ENCODE measurements around the gene TCL1A. TPM values are rescaled to one million over a fixed set of nuclear protein-coding genes. Genes with fewer than 3 reads are reported as not detected.
"Not testable (repeated sequence)": the region's sequence is repeated elsewhere in the genome, so short reads cannot be mapped to it uniquely, and the experiment has no call there.

The TCL1A gene, protein sequence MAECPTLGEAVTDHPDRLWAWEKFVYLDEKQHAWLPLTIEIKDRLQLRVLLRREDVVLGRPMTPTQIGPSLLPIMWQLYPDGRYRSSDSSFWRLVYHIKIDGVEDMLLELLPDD
- polyA plus RNA-seq (2011; rRNA removed) (not detected in 2 replicates), polyA minus RNA-seq (2011; rRNA and poly(A)+ RNA removed) (not detected in 2 replicates)

GRCh38 chr14:95713596-95714371 lies at the start of gene TCL1A:
TSS of gene TCL1A (minus strand) at chr14:95714125. CDS start at chr14:95714066, 59 bp downstream.
- POLR2A ChIA-PET, result no interaction called here
- CTCF ChIA-PET, result no interaction called here

DNA sequence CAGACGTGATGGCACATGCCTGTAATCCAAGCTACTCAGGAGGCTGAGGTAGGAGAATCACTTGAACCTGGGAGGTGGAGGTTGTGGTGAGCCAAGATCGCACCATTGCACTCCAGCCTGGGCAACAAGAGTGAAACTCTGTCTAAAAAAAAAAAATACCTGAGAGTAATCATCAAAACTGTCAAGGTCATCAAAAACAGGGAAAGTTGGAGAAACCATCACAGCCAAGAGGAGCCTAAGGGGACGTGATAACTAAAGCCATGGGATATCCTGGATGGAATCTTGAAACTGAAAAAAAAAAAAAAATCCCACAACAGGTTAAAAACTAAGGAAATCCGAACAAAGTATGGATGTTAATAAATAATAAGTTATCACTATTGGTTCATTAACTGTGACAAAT lies 49.1 kb upstream of the TCL1A start:
- H3K27ac ChIP-seq (ENCODE audit: low read depth, low read length); H3K9me3 ChIP-seq (ENCODE audit: control insufficient read depth, insufficient read depth, low read length); H3K27me3 ChIP-seq (ENCODE audit: control insufficient read depth, insufficient read depth, low read length); H3K4me3 ChIP-seq (ENCODE audit: low read depth, low read length); DNase-seq (ENCODE audit: low read depth, low spot score); POLR2A ChIA-PET: not testable (repeated sequence)
- CTCF ChIA-PET, result interaction anchor here (1.8 kb wide), 1 partner anchor 11 kb away, joined by 6 read pairs; no protein-coding TSS in a partner anchor

More at GRCh38 chr14:95713596-95714371, at the start of gene TCL1A:
- DNase-seq (ENCODE audit: low read depth, low spot score), result no peak
- Histone ChIP-seq H3K27ac (ENCODE audit: low read depth, low read length) (no peak within 1 kb of the TSS), H3K9me3 (ENCODE audit: control insufficient read depth, insufficient read depth, low read length) (peaks cover 9% of the 10 kb centered on the region; the same call in 1 of the 2 replicates), H3K4me3 (ENCODE audit: low read depth, low read length) (no peak within 1 kb of the TSS), H3K27me3 (ENCODE audit: control insufficient read depth, insufficient read depth, low read length) (peaks cover 4% of the 10 kb centered on the region)
- no peak for TF ChIP-seq CTCF (IDR thresholded peaks at IDR 0.05; ENCODE audit: low read depth, low read length)

DNA sequence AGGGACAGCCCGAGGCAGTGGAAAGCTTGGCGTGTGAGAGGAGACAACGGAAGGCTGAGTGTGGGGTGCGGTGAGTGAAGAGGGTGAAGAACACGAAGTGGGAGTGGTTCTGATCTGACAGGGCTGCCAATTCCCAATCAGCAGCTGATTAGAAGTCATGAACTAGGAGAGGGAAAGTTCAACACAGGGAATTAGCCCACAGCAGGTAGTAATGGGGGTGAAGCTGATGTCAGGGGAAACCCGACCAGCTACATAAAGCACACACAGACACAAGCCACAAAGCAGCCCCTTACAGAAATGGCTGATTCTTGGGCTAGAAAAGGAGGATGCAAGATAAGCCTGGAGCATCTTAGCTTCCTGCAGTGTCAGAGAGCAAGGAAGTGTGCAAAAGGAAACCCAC lies 47.5 kb upstream of the TCL1A start:
- TF ChIP-seq CTCF (IDR thresholded peaks at IDR 0.05; ENCODE audit: low read depth, low read length), result no peak
- H3K4me3 ChIP-seq (ENCODE audit: low read depth, low read length), result no peak overlapping the region
- H3K27ac ChIP-seq (ENCODE audit: low read depth, low read length), result no peak overlapping the region
- ChIA-PET POLR2A (no interaction called here), CTCF (interaction anchor here (1.5 kb wide), 1 partner anchor 13 kb away, joined by 5 read pairs; no protein-coding TSS in a partner anchor)
- no peak for DNase-seq (ENCODE audit: low read depth, low spot score)
- H3K9me3 ChIP-seq (ENCODE audit: control insufficient read depth, insufficient read depth, low read length), result no peaks in the 10 kb centered on the region
- no peaks in the 10 kb centered on the region for H3K27me3 ChIP-seq (ENCODE audit: control insufficient read depth, insufficient read depth, low read length)

GRCh38 chr14:95760596-95760995 lies 46.7 kb upstream of the TCL1A start:
- ChIA-PET CTCF (interaction anchor here (1.5 kb wide), 1 partner anchor 14 kb away, joined by 5 read pairs; no protein-coding TSS in a partner anchor), POLR2A (no interaction called here)
- Histone ChIP-seq H3K9me3 (ENCODE audit: control insufficient read depth, insufficient read depth, low read length) (no peaks in the 10 kb centered on the region), H3K27me3 (ENCODE audit: control insufficient read depth, insufficient read depth, low read length) (no peaks in the 10 kb centered on the region), H3K27ac (ENCODE audit: low read depth, low read length) (no peak overlapping the region), H3K4me3 (ENCODE audit: low read depth, low read length) (no peak overlapping the region)
- DNase-seq (ENCODE audit: low read depth, low spot score), result no peak
- no peak for TF ChIP-seq CTCF (IDR thresholded peaks at IDR 0.05; ENCODE audit: low read depth, low read length)

DNA sequence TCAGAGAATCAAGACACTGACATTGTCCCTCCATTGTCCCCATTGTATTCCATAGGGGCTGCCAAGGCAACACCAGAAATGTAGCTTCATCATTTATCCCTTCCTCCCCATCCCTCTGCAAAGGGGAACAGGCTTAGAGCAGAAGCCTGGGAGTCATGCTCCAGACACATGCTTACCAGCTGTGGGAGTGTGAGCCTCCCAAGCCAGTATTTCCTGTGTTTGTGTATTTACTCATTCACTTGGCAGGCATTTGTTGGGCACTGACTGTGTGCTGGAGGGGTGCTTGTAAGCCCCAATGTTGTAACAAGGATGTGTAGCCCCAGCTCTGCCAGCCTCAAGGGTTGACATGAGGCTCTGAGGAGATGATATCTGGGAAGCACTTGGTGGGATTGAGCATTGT lies 46.0 kb upstream of the TCL1A start:
- no peak overlapping the region for H3K27ac ChIP-seq (ENCODE audit: low read depth, low read length)
- no peaks in the 10 kb centered on the region for H3K9me3 ChIP-seq (ENCODE audit: control insufficient read depth, insufficient read depth, low read length)
- no peak overlapping the region for H3K4me3 ChIP-seq (ENCODE audit: low read depth, low read length)
- TF ChIP-seq CTCF (IDR thresholded peaks at IDR 0.05; ENCODE audit: low read depth, low read length), result no peak
- CTCF ChIA-PET, result no interaction called here
- DNase-seq (ENCODE audit: low read depth, low spot score), result no peak
- POLR2A ChIA-PET, result no interaction called here
- H3K27me3 ChIP-seq (ENCODE audit: control insufficient read depth, insufficient read depth, low read length), result no peaks in the 10 kb centered on the region

Data from AG04450 (cell line).